ENCODE results near the gene MIEN1. TPM values are rescaled to one million over a fixed set of nuclear protein-coding genes. Genes with fewer than 3 reads are reported as not detected.
A peak's percentile ranks its signal among the peaks of the same experiment; 100 is the strongest.
"Not testable (repeated sequence)": the region's sequence is repeated elsewhere in the genome, so short reads cannot be mapped to it uniquely, and the experiment has no call there.

The MIEN1 gene
- total RNA-seq, 1 donor from 2014 or later: 49.3 TPM

- DNase-seq (peak; percentile 13), ATAC-seq (no peak)
- intact Hi-C loops (cut with micrococcal nuclease): no loop called here
Observed at GRCh38 chr17:39744075-39744835, 13.9 kb upstream of the MIEN1 start.

GRCh38 chr17:39742856-39743436 is 12.6 kb upstream of the MIEN1 start:
- peak; percentile 20 for DNase-seq
- no peak for ATAC-seq
- intact Hi-C loops (cut with micrococcal nuclease): no loop called here

GRCh38 chr17:39742126-39742855 is 12.0 kb upstream of the MIEN1 start:
- DNase-seq: peak; percentile 15
- no peak for ATAC-seq
- intact Hi-C loops (cut with micrococcal nuclease): no loop called here

GRCh38 chr17:39740357-39741111 is 10.2 kb upstream of the MIEN1 start:
- no peak for ATAC-seq
- DNase-seq: peak; percentile 18
- intact Hi-C loops (cut with micrococcal nuclease): no loop called here

GRCh38 chr17:39739885-39740356 is 9.6 kb upstream of the MIEN1 start:
- intact Hi-C loops (cut with micrococcal nuclease): no loop called here
- DNase-seq: peak; percentile 15
- ATAC-seq: no peak

- intact Hi-C loops (cut with micrococcal nuclease): no loop called here
- ATAC-seq: no peak
- DNase-seq: peak; percentile 30
Observed at GRCh38 chr17:39738983-39739884, 8.9 kb upstream of the MIEN1 start.

- intact Hi-C loops (cut with micrococcal nuclease): no loop called here
- peak; percentile 24 for DNase-seq
- ATAC-seq: peak; percentile 7
Observed at GRCh38 chr17:39738568-39738901, 8.2 kb upstream of the MIEN1 start.

- intact Hi-C loops (cut with micrococcal nuclease): no loop called here
- peak; percentile 65 for ATAC-seq
- DNase-seq: peak; percentile 64
Observed at GRCh38 chr17:39737760-39738567, 7.6 kb upstream of the MIEN1 start, which contains the start of gene GRB7. Gene GRB7 (plus strand): TSS chr17:39737938. CDS start chr17:39742302, 4,364 bp downstream.

GRCh38 chr17:39737206-39737759 is 7.0 kb upstream of the MIEN1 start:
- ATAC-seq: no peak
- no peak for DNase-seq
- intact Hi-C loops (cut with micrococcal nuclease): no loop called here

GRCh38 chr17:39736319-39737165 is 6.2 kb upstream of the MIEN1 start:
- DNase-seq (no peak), ATAC-seq (no peak)
- intact Hi-C loops (cut with micrococcal nuclease): no loop called here

GRCh38 chr17:39735882-39736281 is 5.5 kb upstream of the MIEN1 start:
- intact Hi-C loops (cut with micrococcal nuclease): no loop called here
- no peak for ATAC-seq

GRCh38 chr17:39732586-39732985 is 2.3 kb upstream of the MIEN1 start:
- ATAC-seq (no peak), DNase-seq (no peak)
- intact Hi-C loops (cut with micrococcal nuclease): no loop called here

More at GRCh38 chr17:39735882-39736281, 5.5 kb upstream of the MIEN1 start:
- DNase-seq: no peak

- no peak for ATAC-seq
- intact Hi-C loops (cut with micrococcal nuclease): no loop called here
- DNase-seq: no peak
Observed at GRCh38 chr17:39729280-39729851, 966 bp downstream of the MIEN1 start.

GRCh38 chr17:39727556-39727955 is 2.8 kb downstream of the MIEN1 start:
- intact Hi-C loops (cut with micrococcal nuclease): no loop called here
- ATAC-seq (no peak), DNase-seq (no peak)

GRCh38 chr17:39726617-39727016 is 3.7 kb downstream of the MIEN1 start:
- ATAC-seq: no peak
- intact Hi-C loops (cut with micrococcal nuclease): no loop called here
- DNase-seq: no peak

- intact Hi-C loops (cut with micrococcal nuclease); ATAC-seq; DNase-seq: not testable (repeated sequence)
Observed at GRCh38 chr17:39725923-39726322, 4.4 kb downstream of the MIEN1 start.
